ENCODE results near the gene AEBP2.

The AEBP2 gene

GRCh38 chr12:19443585-19443984, 4.3 kb downstream of the AEBP2 start:
- no peak for DNase-seq (ENCODE audit: low spot score)
- TF ChIP-seq CTCF (IDR thresholded peaks at IDR 0.05; ENCODE audit: borderline replicate concordance, control extremely low read depth, extremely low read depth, insufficient read depth, missing control alignments): no peak
- in situ Hi-C loops (cut with MboI; ENCODE audit: low sequenced_read_pairs, unreplicated experiment): no loop called here

GRCh38 chr12:19444097-19444496, 4.8 kb downstream of the AEBP2 start:
- no peak for DNase-seq (ENCODE audit: low spot score)
- in situ Hi-C loops (cut with MboI; ENCODE audit: low sequenced_read_pairs, unreplicated experiment): no loop called here
- TF ChIP-seq CTCF (IDR thresholded peaks at IDR 0.05; ENCODE audit: borderline replicate concordance, control extremely low read depth, extremely low read depth, insufficient read depth, missing control alignments): no peak

- DNase-seq (ENCODE audit: low spot score): no peak
- no peak for TF ChIP-seq CTCF (IDR thresholded peaks at IDR 0.05; ENCODE audit: borderline replicate concordance, control extremely low read depth, extremely low read depth, insufficient read depth, missing control alignments)
- in situ Hi-C loops (cut with MboI; ENCODE audit: low sequenced_read_pairs, unreplicated experiment): no loop called here
Measured at GRCh38 chr12:19447386-19447785, 8.1 kb downstream of the AEBP2 start.

- no peak for TF ChIP-seq CTCF (IDR thresholded peaks at IDR 0.05; ENCODE audit: borderline replicate concordance, control extremely low read depth, extremely low read depth, insufficient read depth, missing control alignments)
- no peak for DNase-seq (ENCODE audit: low spot score)
- in situ Hi-C loops (cut with MboI; ENCODE audit: low sequenced_read_pairs, unreplicated experiment): no loop called here
Measured at GRCh38 chr12:19449814-19450213, 10.5 kb downstream of the AEBP2 start.

GRCh38 chr12:19450362-19450761, 11.1 kb downstream of the AEBP2 start:
- TF ChIP-seq CTCF (IDR thresholded peaks at IDR 0.05; ENCODE audit: borderline replicate concordance, control extremely low read depth, extremely low read depth, insufficient read depth, missing control alignments): no peak
- in situ Hi-C loops (cut with MboI; ENCODE audit: low sequenced_read_pairs, unreplicated experiment): no loop called here
- no peak for DNase-seq (ENCODE audit: low spot score)

- DNase-seq (ENCODE audit: low spot score): no peak
- in situ Hi-C loops (cut with MboI; ENCODE audit: low sequenced_read_pairs, unreplicated experiment): no loop called here
- no peak for TF ChIP-seq CTCF (IDR thresholded peaks at IDR 0.05; ENCODE audit: borderline replicate concordance, control extremely low read depth, extremely low read depth, insufficient read depth, missing control alignments)
Measured at GRCh38 chr12:19451196-19451595, 11.9 kb downstream of the AEBP2 start.

GRCh38 chr12:19453961-19454360, 14.7 kb downstream of the AEBP2 start:
- in situ Hi-C loops (cut with MboI; ENCODE audit: low sequenced_read_pairs, unreplicated experiment): no loop called here

More at GRCh38 chr12:19453961-19454360, 14.7 kb downstream of the AEBP2 start:
- DNase-seq (ENCODE audit: low spot score): no peak
- TF ChIP-seq CTCF (IDR thresholded peaks at IDR 0.05; ENCODE audit: borderline replicate concordance, control extremely low read depth, extremely low read depth, insufficient read depth, missing control alignments): no peak
